Stimulated activated CD8-positive, alpha-beta memory T cell treated with anti-CD3 and anti-CD28 coated beads, Interleukin-12 subunit alpha, Interleukin-12 subunit beta, amount 100 ng/mL, for 24 hours (primary cell): ENCODE data around the gene KIRREL2.
"Not testable (repeated sequence)": the region's sequence is repeated elsewhere in the genome, so short reads cannot be mapped to it uniquely, and the experiment has no call there.

Source experiments
- DNase-seq: peaks from one replicate; pipeline ENCODE4 v3.0.0-alpha.2; 2020; ENCODE audit errors: extremely low read depth

The KIRREL2 gene

DNA sequence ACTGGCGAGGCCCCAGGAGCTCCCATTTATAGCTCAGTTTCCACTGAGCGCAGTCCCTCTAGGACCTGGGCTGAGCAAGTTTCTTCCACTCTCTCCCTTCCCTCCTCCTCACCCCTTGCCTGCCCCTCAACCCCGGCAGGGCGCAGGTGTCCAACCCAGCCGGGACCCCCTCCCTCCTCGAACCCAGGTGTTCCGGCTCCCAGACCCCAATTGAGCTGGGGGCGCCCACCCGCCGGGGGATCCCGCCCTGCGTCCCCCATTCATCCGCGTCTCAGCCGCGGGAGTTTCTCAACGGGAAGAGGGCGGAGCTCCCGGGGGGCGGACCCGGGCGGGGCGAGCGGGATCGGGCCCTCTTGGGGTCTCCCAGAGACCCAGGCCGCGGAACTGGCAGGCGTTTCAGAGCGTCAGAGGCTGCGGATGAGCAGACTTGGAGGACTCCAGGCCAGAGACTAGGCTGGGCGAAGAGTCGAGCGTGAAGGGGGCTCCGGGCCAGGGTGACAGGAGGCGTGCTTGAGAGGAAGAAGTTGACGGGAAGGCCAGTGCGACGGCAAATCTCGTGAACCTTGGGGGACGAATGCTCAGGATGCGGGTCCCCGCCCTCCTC, at the start of gene KIRREL2:
Gene KIRREL2 (plus strand): TSS at position 366 of the 604 bp plus-strand sequence. CDS start 209 bp downstream, at position 575.
- no peak for DNase-seq

DNA sequence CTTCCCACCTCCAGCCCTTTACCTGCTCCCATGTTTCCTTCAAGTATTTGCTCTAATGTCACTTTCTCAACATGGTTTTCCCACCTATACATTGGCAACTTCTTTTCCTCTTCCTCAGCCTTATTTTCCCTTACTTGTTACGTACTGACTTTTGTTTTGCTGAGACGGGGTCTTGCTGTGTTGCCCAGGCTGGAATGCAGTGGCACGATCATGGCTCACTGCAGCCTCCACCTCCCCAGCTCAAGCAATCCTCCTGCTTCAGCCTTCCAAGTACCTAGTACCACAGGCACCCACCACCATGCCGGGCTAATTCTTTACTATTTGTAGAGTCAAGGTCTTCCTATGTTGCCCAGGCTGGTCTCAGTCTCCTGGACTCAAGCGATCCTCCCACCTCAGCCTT, 49.1 kb upstream of the KIRREL2 start:
- DNase-seq, result no peak

DNA sequence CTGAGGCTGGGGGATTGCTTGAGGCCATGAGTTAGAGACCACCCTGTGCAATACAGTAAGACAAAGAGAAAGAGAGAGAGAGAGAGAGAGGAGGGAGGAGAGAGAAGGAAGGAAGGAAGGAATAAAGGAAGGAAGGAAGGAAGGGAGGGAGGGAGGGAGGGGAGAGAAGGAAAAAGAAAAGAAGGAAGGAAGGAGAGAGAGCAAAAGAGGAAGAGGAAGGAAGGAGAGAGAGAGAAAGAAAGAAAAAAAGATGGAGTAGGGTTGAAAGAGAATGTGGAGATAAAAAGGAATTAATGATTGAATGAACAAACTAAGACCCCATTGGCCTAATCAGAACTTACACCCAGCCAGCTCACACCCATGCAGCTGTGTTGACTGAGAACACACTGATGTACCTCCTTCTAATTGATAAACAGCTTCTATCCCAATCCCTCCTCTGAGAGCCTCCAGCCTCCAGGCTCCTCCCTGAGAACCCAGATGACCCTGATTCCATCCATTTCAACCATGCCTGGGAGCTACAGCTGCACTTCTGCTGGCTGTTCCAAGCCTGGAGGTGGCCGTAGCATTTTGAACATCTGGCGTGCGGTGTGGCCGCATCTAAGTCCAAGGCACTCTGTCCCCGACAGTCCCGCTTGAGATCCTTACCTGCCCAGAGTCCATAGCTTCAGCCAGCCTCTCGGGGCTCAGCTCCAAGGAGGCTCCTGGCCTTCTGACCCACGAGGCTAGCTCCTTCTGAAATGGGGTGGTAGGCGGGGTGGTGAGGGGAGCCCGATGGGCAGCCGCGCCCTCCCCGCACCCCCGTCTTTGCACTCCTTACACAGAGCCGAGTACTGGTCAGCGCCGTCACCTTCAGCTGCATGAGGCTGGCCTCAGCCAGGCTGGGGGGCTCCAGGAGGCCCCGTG, 45.1 kb upstream of the KIRREL2 start:
- no peak for DNase-seq

DNA sequence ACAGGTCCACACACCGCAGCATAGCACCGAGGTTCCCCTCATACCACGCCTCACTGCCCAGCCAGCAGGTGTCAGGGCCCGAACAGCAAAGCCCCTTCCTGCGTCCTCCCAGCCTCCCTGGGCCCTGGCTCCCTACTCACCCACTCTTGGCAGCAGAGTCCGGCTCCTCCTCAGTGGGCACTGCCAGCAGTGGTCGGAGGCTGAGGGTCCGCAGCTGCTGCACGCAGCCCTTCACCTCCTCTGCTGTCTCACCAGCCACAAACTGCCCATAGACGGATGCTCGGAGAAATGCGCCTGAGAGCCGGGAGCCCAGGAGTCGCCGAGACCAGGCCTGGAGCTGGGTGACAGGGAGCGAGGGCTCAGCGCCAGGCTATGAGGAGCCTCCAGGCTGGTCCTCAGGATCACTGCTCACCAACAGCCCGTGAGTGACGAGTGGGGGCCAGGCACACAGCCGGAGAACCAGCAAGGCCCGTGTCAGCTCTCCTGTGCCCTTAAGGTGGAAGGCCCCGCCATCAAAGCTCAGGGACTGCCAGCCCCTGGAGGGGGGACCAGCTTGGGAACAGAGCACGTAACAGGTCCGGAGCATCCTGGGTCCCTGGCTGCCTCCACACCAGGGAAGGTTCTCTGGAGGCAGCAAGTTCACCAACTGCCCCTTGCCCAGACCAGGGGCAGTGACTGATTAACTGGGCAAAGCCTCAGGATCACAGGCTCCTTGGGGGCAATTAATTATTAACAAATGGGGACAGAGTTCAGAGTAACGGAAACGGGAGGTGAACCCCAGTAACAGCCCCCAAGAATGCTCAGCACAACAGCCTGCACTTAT, 44.3 kb upstream of the KIRREL2 start, which contains the start of gene PRODH2:
Gene PRODH2 (minus strand): TSS at position 626 of the 823 bp plus-strand sequence. CDS start 40 bp downstream, at position 586.
- no peak for DNase-seq

DNA sequence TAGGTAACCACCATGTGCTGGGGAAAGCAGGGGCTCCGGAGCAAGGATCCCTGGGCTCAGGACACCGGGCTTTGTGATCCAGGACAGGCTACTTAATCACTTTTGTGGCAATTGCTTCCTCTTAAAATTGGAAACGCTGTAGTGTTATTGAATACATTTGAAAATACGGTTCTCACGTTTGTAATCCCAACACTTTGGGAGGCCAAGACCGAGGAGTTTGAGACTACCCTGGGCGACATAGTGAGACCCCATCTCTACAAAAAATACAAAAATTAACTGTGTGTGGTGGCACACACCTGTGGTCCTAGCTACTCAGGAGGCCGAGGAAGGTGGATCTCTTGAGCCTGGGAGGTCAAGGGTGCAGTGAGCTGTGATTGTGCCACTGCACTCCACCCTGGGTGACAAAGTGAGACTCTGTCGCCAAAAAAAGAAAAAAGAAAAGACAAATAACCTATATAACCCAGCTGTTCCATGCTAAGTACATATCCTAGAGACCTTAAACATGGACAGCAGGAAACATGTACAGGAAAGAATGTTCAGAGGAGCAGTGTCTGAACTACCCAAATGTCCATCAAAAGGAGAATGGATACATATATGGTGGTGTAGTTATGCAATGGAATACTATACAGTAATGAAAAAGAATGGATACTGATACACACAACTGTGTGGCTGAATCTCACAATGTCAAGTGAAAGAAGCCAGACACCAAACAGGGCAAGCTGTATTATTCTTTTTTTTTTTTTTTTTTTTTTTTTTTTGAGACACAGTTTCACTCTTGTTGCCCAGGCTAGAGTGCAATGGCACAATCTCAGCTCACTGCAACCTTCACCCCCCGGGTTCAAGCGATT, 43.4 kb upstream of the KIRREL2 start:
- DNase-seq, result no peak

DNA sequence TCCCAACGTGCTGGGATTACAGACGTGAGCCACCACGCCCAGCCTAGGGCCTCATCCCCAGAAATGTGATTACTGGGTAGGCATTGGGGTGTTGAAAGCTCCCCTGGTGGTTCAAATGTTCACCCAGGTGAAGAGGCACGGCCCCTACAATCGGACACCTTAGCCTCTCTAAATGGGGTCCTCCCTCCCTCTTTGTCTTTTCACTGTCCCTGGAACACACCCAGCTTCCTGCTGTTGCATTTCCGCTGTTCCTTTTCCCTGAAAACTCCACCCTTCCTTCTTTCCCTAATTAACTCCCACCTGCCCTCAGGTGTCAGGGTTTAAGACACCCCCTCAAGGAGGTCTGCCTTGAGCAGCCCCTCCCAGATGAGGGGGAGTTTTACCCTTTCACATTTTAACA, 40.4 kb upstream of the KIRREL2 start:
- no peak for DNase-seq

DNA sequence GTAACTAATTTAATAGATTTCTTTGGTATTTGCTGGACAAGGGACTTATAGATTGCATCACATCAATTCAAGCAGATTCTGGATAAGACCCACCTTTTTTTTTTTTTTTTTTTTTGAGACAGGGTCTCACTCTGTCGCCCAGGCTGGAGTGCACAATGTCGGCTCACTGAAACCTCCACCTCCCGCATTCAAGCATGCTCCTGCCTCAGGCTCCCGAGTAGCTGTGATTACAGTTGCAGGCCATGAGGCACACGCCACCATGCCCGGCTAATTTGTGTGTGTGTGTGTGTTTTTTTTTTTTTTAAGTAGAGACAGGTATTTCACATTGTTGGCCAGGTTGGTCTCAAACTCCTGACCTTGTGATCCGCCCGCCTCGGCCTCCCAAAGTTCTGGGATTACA, 39.9 kb upstream of the KIRREL2 start:
- DNase-seq, result no peak

DNA sequence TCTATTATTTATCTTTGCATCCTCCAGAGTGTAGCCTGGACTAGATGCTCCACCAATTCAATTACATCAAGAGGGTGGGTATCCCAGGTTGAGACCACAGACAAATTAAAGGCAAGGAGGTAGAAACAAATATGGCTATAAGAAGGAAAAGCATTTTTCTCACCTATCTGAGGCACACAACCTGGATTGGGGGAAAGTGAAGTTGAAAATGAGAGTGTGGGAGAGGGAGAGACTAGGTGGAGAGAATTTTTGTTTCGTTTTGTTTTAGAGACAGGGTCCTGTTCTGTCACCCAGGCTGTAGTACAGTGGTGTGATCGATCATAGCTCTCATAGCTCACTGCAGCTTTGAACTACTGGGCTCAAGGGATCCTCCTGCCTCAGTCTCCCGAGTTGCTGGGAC, 38.3 kb upstream of the KIRREL2 start:
- no peak for DNase-seq

DNA sequence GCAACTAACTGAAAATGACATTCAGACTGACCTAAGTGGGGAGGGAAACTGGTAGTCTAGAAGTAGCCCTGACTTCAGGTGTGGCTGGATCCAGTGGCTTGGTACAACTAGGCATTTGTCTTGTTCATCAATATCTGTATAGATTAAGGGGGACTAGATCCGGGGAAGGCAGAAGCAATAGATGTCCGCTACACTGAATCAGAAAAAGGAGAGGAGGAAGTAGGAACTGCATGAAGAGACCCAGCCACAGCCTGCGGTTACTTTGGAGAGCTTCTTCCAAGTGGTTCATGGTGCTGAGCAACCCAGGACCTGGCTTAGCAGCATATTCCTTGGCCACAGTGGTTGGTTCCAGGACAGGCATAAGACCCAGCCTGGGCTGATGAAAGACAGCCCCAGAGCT, 34.1 kb upstream of the KIRREL2 start:
- DNase-seq, result no peak

DNA sequence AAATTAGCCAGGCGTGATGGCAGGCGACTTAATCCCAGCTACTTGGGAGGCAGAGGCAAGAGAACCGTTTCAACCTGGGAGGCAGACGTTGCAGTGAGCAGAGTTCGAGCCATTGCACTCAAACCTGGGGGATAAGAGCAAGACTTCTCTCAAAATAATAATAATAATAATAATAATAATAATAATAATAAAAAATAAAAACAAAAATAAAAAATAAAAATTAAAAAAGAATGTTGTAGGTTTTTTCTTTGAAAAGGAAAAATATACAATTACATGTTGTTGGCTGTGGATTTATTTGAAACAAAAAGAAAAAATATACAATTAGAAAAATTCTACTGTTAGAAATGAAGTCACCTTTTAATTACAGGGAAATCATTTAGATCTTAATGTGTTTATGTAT, 32.6 kb upstream of the KIRREL2 start:
- no peak for DNase-seq

DNA sequence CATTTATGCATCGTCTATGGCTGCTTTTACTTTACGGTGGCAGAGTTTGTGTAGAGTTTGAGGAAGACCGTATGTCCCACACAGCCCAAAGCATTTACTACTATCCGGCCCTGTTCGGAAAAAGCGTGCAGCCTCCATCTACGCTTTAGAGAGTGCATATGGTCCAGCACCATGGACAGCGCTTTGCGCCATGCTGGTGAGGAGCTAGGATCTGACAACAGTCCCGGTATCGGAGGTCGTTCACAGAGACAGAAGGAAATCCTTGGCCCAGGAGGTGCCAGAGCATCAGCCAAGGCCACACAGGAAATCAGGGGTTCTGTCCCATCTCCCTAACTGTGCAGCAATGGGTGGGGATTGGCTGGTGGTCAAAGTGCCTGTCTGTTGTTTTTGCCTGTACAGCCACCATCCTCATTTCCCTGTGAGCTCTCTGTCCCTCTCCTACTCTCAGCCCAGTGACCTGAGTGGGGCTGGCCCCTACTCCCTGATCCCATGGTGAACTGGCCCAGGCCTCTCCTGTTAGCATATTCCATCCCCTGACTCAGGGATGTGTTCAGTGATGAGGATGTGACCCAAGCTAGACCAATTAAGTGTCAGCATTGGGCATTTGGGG, 27.9 kb upstream of the KIRREL2 start:
- DNase-seq, result no peak

DNA sequence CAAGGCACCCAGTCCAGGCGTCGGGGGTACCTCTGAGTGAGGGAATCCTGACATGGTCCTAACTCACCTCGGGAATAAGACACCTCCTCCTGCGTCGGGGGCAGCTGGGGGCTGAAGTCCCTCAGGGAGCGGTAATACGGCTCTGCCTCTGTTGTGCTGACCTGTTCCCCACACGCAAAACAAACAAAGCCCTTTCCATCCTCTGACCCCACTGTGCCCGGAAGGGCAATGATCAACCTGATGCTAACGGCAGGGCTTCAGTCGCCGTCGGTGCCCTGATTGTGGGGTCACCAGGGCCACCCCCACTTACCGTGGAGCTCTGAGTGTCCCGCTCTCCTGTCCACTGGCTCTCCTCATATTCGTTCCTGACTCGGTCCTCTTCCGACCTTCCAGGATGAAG, 25.7 kb upstream of the KIRREL2 start:
- DNase-seq, result no peak

DNA sequence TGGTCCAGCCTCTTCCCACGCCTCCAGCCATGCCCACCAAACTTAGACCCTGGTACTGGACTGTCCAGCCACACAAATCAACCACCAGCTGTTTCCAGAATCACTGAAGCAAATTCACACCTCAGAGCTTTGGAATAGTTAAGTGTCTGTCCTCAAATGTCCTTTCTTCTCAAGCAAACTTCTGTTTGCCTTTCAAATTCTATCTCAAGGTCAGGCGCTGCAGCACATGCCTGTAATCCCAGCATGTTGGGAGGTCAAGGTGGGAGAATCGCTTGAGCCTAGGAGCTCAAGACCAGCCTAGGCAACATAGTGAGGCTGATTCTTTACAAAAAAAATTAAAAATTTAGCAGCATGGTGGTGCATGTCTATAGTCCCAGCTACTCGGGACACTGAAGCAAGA, 24.7 kb upstream of the KIRREL2 start:
- no peak for DNase-seq

DNA sequence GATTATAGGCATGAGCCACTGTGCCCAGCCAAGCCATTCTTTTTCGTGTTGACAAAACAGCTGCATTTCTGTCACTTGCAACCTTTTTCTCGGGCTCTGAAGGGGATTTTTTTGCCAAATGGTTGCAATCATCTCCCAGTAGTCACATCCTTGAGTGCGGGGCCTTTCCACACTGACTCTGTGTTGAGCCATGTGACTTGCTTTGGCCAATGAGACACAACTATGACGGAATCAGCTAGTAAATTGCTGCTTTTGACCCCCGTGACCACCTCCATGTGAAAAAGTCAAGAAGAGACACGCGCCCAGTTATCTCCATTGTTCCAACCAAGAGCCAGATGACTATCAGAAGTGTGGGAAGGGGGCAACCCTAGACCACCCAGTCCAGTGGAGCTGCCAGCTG, 22.7 kb upstream of the KIRREL2 start:
- DNase-seq, result no peak

DNA sequence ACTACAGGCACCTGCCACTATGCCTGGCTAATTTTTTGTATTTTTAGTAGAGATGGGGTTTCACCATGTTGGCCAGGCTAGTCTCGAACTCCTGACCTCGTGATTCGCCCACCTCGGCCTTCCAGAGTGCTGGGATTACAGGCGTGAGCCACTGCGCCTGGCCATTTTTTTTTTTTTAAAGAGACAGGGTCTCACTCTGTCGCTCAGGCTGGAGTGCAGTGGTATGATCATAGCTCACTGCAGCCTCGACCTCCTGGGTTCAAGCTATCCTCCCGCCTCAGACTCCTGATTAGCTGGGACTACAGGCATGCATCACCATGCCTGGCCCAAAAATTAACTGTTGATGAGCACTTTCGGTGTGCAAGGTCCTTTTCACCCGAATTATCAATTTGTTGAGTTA, 20.6 kb upstream of the KIRREL2 start:
- DNase-seq, result not testable (repeated sequence)

DNA sequence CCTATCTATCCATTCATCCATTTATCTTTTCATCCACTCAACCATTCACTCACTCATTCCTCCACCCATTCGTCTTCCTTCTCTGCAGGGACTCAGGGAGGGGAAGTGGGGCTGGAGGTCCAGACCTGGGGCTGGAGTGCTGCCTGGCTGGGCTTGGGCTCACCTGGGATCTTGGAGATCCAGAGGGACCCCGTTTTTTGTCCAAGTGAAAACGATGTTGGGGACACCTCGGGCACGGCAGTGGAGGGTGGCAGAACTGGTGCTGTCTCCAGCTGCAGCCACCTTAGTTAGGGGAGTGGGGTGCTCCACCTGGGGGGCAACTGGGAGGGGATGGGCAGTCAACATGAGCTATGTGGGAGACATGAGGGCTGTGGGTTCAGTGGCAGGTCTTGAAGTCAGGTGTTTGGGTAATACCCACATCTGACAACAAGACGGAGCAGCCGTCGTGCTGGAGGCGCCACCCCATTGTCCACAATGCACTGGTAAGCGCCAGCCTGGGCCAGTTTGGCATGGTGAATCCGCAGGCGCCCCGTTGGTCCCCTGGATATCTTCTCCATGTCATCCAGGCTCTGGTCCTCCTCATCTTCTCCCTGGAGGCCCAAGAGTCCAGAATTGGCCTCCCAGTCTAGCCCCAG, 14.6 kb upstream of the KIRREL2 start:
- no peak for DNase-seq

DNA sequence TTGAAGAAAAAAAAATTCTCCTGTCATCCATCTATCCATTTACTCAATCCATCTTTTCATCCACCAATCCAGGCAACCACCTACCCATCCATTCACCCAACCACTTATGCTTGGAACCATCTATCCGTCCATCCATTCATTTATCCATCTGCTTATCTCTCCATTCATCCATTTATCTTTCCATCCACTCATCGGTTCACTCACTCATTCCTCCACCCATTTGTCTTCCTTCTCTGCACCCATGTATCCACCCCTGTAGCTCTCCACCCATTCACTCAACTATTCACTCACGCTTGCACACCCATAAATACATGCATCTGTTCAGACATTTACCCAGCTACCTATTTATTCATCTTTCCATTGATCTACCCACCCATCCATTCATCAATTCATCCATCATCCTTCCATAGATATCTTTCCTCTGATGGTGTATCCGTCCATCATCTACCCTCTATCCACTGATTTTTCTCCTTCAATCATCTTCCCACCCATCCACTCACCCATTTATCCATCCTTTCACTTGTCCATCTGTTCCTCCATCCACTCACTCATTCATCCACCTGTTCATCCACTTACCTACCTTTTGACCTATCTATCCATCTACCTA, 13.9 kb upstream of the KIRREL2 start:
- no peak for DNase-seq

DNA sequence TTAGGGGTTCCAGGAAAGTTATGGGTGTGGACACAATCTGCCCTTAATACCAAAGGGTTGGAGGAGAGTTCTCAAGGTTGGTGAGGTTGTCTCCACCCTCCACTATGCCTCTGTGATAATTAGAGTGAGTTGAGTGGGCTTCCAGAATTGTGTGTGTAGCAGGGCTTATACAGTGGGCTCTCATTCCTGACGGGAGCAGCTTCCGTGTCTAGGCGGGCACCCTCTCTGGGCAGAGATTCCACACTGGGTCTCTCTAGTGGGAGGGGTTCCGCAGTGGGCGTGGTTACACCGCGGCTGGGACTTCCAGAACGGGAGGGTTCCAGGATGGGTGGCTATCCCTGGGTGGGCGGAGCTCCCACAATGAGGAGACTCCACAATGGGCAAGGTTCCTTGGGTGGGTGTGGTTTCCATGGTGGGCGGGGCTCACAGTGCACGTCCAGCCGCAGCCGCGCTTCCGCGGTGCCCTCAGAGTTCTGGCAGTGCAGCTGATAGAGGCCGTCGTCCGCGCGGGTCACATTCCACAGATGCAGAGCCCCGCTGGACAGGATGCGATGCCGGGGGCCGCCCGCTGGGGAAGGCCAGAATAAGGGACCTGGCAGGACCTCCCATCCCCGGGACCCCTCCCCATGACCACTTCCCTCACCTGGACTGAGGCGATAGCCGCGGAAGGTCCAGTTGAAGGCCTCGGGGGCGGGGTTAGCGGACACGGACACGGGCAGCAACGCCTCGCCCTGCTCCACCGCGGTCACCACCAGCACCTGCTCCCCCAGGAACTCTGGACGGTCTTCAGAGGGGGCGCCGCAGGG, 12.8 kb upstream of the KIRREL2 start:
- DNase-seq, result no peak
